B cell (primary cell): ENCODE measurements around the gene WDR64. TPM values are rescaled to one million over a fixed set of nuclear protein-coding genes. Genes with fewer than 3 reads are reported as not detected.
"Not testable (repeated sequence)": the region's sequence is repeated elsewhere in the genome, so short reads cannot be mapped to it uniquely, and the experiment has no call there.

Experiments
- ATAC-seq: fragments of 200-7000 bp; cut with Tn5 transposase; one replicate; pipeline ENCODE4 v1.10.0; 2021; ENCODE audit warnings: low read depth, mild to moderate bottlenecking, moderate number of reproducible peaks, moderate library complexity
- CTCF ChIA-PET: fragments of 350-600 bp; sonication (Branson Sonifier 250); formaldehyde crosslinking; loops from one replicate; lab custom pipeline; 2021; ENCODE audit warnings: antibody characterized with exemption, inconsistent platforms; lab: Charles Lee
- POLR2A ChIA-PET: fragments of 350-600 bp; sonication (Branson Sonifier 250); formaldehyde crosslinking; loops from one replicate; lab custom pipeline; 2021; ENCODE audit warnings: antibody characterized with exemption; lab: Charles Lee
- DNase-seq: peaks from one replicate; pipeline ENCODE4 v3.0.0; 2013
- H2AFZ ChIP-seq: 2 replicates; pipeline ENCODE4 v1.6.1; 2012; ENCODE audit warnings: mild to moderate bottlenecking, low read depth, low read length; ENCODE audit not compliant: insufficient read depth, poor library complexity, severe bottlenecking
- H3K27ac ChIP-seq, 2 donors: 1 replicate in 1 of 2; 2 replicates in 1 of 2; pipeline ENCODE4 v1.5.1; 2012 to 2013; ENCODE audit warnings: low read length in 2 of 2, mild to moderate bottlenecking in 2 of 2, moderate library complexity in 1 of 2
- H3K27me3 ChIP-seq, 4 experiments: fragments of 200-600 bp in 1 of 4; sonication (generic) in 1 of 4; replicated peaks in 1 of 4; 1 replicate in 2 of 4; 2 replicates in 2 of 4; pipeline versions ENCODE4 v1.6.1 to v1.7.0; 2013 to 2016; ENCODE audit warnings: low read length in 3 of 4, mild to moderate bottlenecking in 2 of 4, mixed read lengths in 1 of 4, moderate library complexity in 1 of 4; ENCODE audit not compliant: insufficient read depth in 4 of 4, control insufficient read depth in 3 of 4; ENCODE audit errors: control extremely low read depth in 1 of 4
- H3K36me3 ChIP-seq, 2 experiments: replicated peaks in 1 of 2; 1 replicate in 1 of 2; 2 replicates in 1 of 2; pipeline versions ENCODE4 v1.6.1 to v1.7.1; 2013; ENCODE audit warnings: low read length in 1 of 2; ENCODE audit not compliant: insufficient read depth in 2 of 2, control insufficient read depth in 1 of 2; ENCODE audit errors: control extremely low read depth in 1 of 2, extremely low read depth in 1 of 2
- H3K4me1 ChIP-seq, 2 donors: fragments of 200-600 bp in 1 of 2; sonication (generic) in 1 of 2; 1 replicate in 1 of 2; 2 replicates in 1 of 2; pipeline versions ENCODE4 v1.5.1 to v1.6.1; 2013 to 2017; ENCODE audit warnings: low read length in 2 of 2; ENCODE audit not compliant: control insufficient read depth in 2 of 2, insufficient read depth in 2 of 2
- H3K4me2 ChIP-seq: replicated peaks from 2 replicates; pipeline ENCODE3; 2012; ENCODE audit warnings: mild to moderate bottlenecking, low read depth, low read length; ENCODE audit not compliant: poor library complexity, severe bottlenecking
- H3K4me3 ChIP-seq, 5 experiments: fragments of 200-600 bp in 1 of 5; sonication (generic) in 1 of 5; 1 replicate in 3 of 5; 2 replicates in 2 of 5; pipeline versions ENCODE4 v1.5.1 to v1.7.0; 2011 to 2016; ENCODE audit warnings: low read length in 4 of 5, mild to moderate bottlenecking in 4 of 5, low read depth in 2 of 5, control low read depth in 1 of 5, moderate library complexity in 1 of 5; ENCODE audit not compliant: insufficient read depth in 1 of 5; ENCODE audit errors: control extremely low read depth in 1 of 5, extremely low read depth in 1 of 5
- H3K79me2 ChIP-seq: fragments of 200-600 bp; sonication (generic); one replicate; pipeline ENCODE4 v1.6.0; 2016; ENCODE audit warnings: low read length; ENCODE audit not compliant: control insufficient read depth, insufficient read depth
- H3K9ac ChIP-seq: fragments of 200-600 bp; sonication (generic); 2 replicates; pipeline ENCODE4 v1.6.1; 2017; ENCODE audit warnings: mild to moderate bottlenecking, low read length, moderate library complexity
- H3K9me3 ChIP-seq, 3 donors: one replicate each; pipeline versions ENCODE4 v1.6.1 to v1.7.1; 2013; ENCODE audit warnings: low read length in 2 of 3; ENCODE audit not compliant: control insufficient read depth in 2 of 3, insufficient read depth in 1 of 3; ENCODE audit errors: control extremely low read depth in 1 of 3
- H4K20me1 ChIP-seq: 2 replicates; pipeline ENCODE4 v1.6.0; 2012; ENCODE audit warnings: mild to moderate bottlenecking, low read length; ENCODE audit not compliant: insufficient read depth, control insufficient read depth, poor library complexity, severe bottlenecking
- H3K27ac Mint-ChIP-seq: one replicate; pipeline ENCODE4 v1.8.0; 2021; ENCODE audit warnings: mixed read lengths
- H3K27me3 Mint-ChIP-seq: one replicate; pipeline ENCODE4 v1.8.0; 2021; ENCODE audit warnings: mixed read lengths
- H3K4me1 Mint-ChIP-seq: one replicate; pipeline ENCODE4 v1.8.0; 2021; ENCODE audit warnings: mixed read lengths
- H3K4me3 Mint-ChIP-seq: one replicate; pipeline ENCODE4 v1.8.0; 2021; ENCODE audit warnings: mixed read lengths
- H3K9me3 Mint-ChIP-seq: one replicate; pipeline ENCODE4 v1.8.0; 2022; ENCODE audit warnings: mixed read lengths; ENCODE audit not compliant: insufficient read depth
- EZH2 ChIP-seq: IDR thresholded peaks from 2 replicates; pipeline ENCODE4 v1.6.1; 2012; ENCODE audit warnings: borderline replicate concordance, low read depth, mild to moderate bottlenecking, moderate library complexity, low read length; ENCODE audit not compliant: insufficient read depth, poor library complexity, severe bottlenecking
- WGBS: methylation state at CpG from one replicate; pipeline ENCODE4 v1.1.5; 2013; ENCODE audit warnings: missing lambda C conversion rate; ENCODE audit not compliant: insufficient coverage; 5-methylcytosine and 5-hydroxymethylcytosine counted together
- intact Hi-C: fragments of 100-400 bp; cut with micrococcal nuclease; formaldehyde crosslinking; loops from one replicate; pipeline ENCODE4 v1.10.0; 2022
- polyA plus RNA-seq: library from polyadenylated mRNA; depleted of rRNA; stranded (reverse); fragments of >200 nt; gene quantifications from 2 replicates; pipeline ENCODE4 v1.2.3, GENCODE V29; 2012
- total RNA-seq, 2 donors: library from RNA; stranded (reverse); fragments of 120-200 nt in 1 of 2; gene quantifications; 1 replicate in 1 of 2; 2 replicates in 1 of 2; pipeline versions ENCODE4 v1.2.3 to v1.2.4, GENCODE V29; 2013 to 2022
- TF ChIP-seq, protein P1 (sequence below): fragments of 200-600 bp; IDR thresholded peaks from one replicate; pipeline ENCODE4 v1.8.0; 2022; ENCODE audit warnings: antibody characterized with exemption, mild to moderate bottlenecking

WDR64 gene
- total and polyA plus RNA-seq, 2 donors (not counting 1 experiment from before 2014, with no cell fraction given) = 0.13 TPM; not detected in 1

DNA sequence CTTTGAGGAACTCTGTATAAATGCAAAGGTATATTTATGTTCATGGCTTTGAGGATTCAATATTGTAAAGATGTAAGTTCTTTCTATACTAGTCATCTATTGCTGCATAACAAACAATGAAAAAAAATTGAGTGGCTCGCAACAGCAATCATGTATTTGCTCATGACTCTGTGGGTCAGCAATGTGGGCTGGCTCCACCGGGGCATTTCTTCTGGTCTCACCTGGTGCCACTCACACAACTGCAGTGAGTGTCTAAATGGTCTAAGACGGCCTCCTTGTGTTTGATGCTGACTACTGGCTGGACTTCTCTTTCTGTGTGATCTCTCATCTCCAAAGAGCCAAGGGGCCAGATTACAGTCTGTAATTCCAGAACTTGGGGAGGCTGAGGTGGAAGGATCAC, 150.8 kb downstream of the WDR64 start:
- 100% methylated on average over 2 of the region's 3 CpGs for WGBS
- H3K4me1 Mint-ChIP-seq = no peaks in the 10 kb centered on the region
- CTCF ChIA-PET = no interaction called here

DNA sequence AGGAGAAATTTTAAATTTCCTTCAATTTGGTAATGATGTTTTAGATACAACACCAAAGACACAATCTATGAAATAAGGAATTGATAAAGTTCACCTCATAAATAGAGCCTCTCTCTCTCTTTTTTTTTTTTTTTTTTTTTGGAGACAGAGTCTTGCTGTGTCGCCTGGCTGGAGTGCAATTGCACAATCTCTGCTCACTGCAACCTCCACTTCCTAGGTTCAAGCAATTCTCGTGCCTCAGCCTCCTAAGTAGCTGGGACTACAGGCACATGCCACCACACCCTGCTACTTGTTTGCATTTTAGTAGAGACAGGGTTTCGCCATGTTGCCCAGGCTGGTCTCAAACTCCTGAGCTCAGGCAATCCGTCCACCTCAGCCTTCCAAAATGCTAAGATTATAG, 152.6 kb downstream of the WDR64 start:
- ATAC-seq, H3K4me1 ChIP-seq, H3K4me3 ChIP-seq, H4K20me1 ChIP-seq, intact Hi-C loops, H3K27ac ChIP-seq, POLR2A ChIA-PET, H3K9me3 Mint-ChIP-seq, H3K27me3 ChIP-seq, H3K79me2 ChIP-seq, H3K4me2 ChIP-seq, H3K9ac ChIP-seq, H3K27ac Mint-ChIP-seq, H3K36me3 ChIP-seq, H3K4me1 Mint-ChIP-seq, DNase-seq, H3K4me3 Mint-ChIP-seq, H2AFZ ChIP-seq, H3K9me3 ChIP-seq: not testable (repeated sequence)
- CTCF ChIA-PET = interaction anchor here (0.7 kb wide), 1 partner anchor 87 kb away, joined by 4 read pairs; no protein-coding TSS in a partner anchor
- H3K27me3 Mint-ChIP-seq = peaks cover 18% of the 10 kb centered on the region
- 69% methylated on average over 2 of the region's 4 CpGs for WGBS

More for the DNA sequence above, 150.8 kb downstream of the WDR64 start:
- H3K4me3 ChIP-seq = no peak overlapping the region
- Mint-ChIP-seq H3K9me3 (no peaks in the 10 kb centered on the region), H3K27me3 (peaks cover 18% of the 10 kb centered on the region), H3K27ac (no peak overlapping the region), H3K4me3 (no peak overlapping the region)
- H3K9me3 ChIP-seq = no peaks in the 10 kb centered on the region
- H3K36me3 ChIP-seq = no peaks in the 10 kb centered on the region
- H3K79me2 ChIP-seq = no peaks in the 10 kb centered on the region
- DNase-seq (no peak), ATAC-seq (no peak)
- H2AFZ ChIP-seq = no peak overlapping the region
- TF ChIP-seq EZH2 = no peak
- TF ChIP-seq, protein P1, sequence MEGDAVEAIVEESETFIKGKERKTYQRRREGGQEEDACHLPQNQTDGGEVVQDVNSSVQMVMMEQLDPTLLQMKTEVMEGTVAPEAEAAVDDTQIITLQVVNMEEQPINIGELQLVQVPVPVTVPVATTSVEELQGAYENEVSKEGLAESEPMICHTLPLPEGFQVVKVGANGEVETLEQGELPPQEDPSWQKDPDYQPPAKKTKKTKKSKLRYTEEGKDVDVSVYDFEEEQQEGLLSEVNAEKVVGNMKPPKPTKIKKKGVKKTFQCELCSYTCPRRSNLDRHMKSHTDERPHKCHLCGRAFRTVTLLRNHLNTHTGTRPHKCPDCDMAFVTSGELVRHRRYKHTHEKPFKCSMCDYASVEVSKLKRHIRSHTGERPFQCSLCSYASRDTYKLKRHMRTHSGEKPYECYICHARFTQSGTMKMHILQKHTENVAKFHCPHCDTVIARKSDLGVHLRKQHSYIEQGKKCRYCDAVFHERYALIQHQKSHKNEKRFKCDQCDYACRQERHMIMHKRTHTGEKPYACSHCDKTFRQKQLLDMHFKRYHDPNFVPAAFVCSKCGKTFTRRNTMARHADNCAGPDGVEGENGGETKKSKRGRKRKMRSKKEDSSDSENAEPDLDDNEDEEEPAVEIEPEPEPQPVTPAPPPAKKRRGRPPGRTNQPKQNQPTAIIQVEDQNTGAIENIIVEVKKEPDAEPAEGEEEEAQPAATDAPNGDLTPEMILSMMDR = no peak
- peaks cover 0 to 4% (median 0%) of the 10 kb centered on the region in 4 experiments for H3K27me3 ChIP-seq
- H3K4me2 ChIP-seq = no peak overlapping the region
- no peaks in the 10 kb centered on the region for H4K20me1 ChIP-seq
- H3K4me1 ChIP-seq = no peaks in the 10 kb centered on the region
- no peak overlapping the region for H3K9ac ChIP-seq
- POLR2A ChIA-PET = no interaction called here
- no peak overlapping the region for H3K27ac ChIP-seq
- intact Hi-C loops = no loop called here
